SK-N-SH (cell line): Measurements from ENCODE around the gene CDH13. TPM values are rescaled to one million over a fixed set of nuclear protein-coding genes. Genes with fewer than 3 reads are reported as not detected.
A peak's percentile ranks its signal among the peaks of the same experiment; 100 is the strongest.

Experiments used
- CTCF ChIA-PET: fragments of 300-600, 350-600 bp; formaldehyde crosslinking; extraction: SDS; loops from one replicate; lab custom pipeline; 2021; lab: Yijun Ruan, JAX
- POLR2A ChIA-PET: fragments of 350-600 bp; sonication (Branson Sonifier 250); formaldehyde crosslinking; extraction: SDS; loops from one replicate; lab custom pipeline; 2020; ENCODE audit warnings: antibody characterized with exemption, inconsistent platforms; lab: Yijun Ruan, JAX
- DNase-seq: peaks from one replicate; pipeline ENCODE4 v3.0.0; 2012
- H2AFZ ChIP-seq: fragments of 200-600 bp; sonication (generic); 2 replicates; pipeline ENCODE4 v1.8.1; 2016; ENCODE audit warnings: antibody characterized with exemption, mild to moderate bottlenecking, low read depth
- H3F3A ChIP-seq: fragments of 200-600 bp; sonication (generic); replicated peaks from 2 replicates; pipeline ENCODE3; 2016; ENCODE audit warnings: antibody characterized with exemption, mild to moderate bottlenecking; ENCODE audit not compliant: insufficient read depth
- H3K27ac ChIP-seq, 2 experiments: fragments of 200-500 bp in 1 of 2; fragments of 200-600 bp in 1 of 2; sonication (Bioruptor generic) in 1 of 2; sonication (generic), shearing (Covaris generic) in 1 of 2; 2 replicates each; pipeline versions ENCODE4 v1.5.1 to v1.6.1; 2014 to 2016; ENCODE audit warnings: low read depth in 2 of 2, inconsistent platforms in 1 of 2, low read length in 1 of 2, mild to moderate bottlenecking in 1 of 2, mixed read lengths in 1 of 2
- H3K27me3 ChIP-seq: fragments of 200-600 bp; sonication (generic), shearing (Covaris generic); 2 replicates; pipeline ENCODE4 v1.6.1; 2016; ENCODE audit warnings: mixed run types; ENCODE audit not compliant: insufficient read depth
- H3K36me3 ChIP-seq, 2 experiments: fragments of 200-500 bp in 1 of 2; fragments of 200-600 bp in 1 of 2; sonication (Bioruptor generic) in 1 of 2; sonication (generic) in 1 of 2; replicated peaks in 1 of 2; 2 replicates each; pipeline versions ENCODE3 to v1.5.1; 2014 to 2016; ENCODE audit warnings: low read length in 1 of 2, mild to moderate bottlenecking in 1 of 2; ENCODE audit not compliant: insufficient read depth in 2 of 2, control insufficient read depth in 1 of 2
- H3K4me1 ChIP-seq, 2 experiments: fragments of 200-500 bp in 1 of 2; fragments of 200-600 bp in 1 of 2; sonication (Bioruptor generic) in 1 of 2; sonication (generic), shearing (Covaris generic) in 1 of 2; 2 replicates each; pipeline versions ENCODE4 v1.5.1 to v1.6.1; 2014 to 2016; ENCODE audit warnings: low read depth in 1 of 2, low read length in 1 of 2, mixed run types in 1 of 2; ENCODE audit not compliant: insufficient read depth in 2 of 2, control insufficient read depth in 1 of 2
- H3K4me2 ChIP-seq: fragments of 200-600 bp; sonication (generic), shearing (Covaris generic); 2 replicates; pipeline ENCODE4 v1.6.1; 2017; ENCODE audit warnings: mixed run types
- H3K4me3 ChIP-seq, 2 experiments: fragments of 200-500 bp in 1 of 2; fragments of 200-600 bp in 1 of 2; sonication (Bioruptor generic) in 1 of 2; sonication (generic), shearing (Covaris generic) in 1 of 2; 2 replicates each; pipeline versions ENCODE4 v1.5.1 to v1.8.1; 2014 to 2016; ENCODE audit warnings: low read depth in 2 of 2, inconsistent platforms in 1 of 2, low read length in 1 of 2, mild to moderate bottlenecking in 1 of 2, mixed read lengths in 1 of 2, moderate library complexity in 1 of 2
- H3K79me2 ChIP-seq: fragments of 200-600 bp; sonication (generic); 2 replicates; pipeline ENCODE4 v1.8.1; 2017; ENCODE audit warnings: mild to moderate bottlenecking; ENCODE audit not compliant: insufficient read depth
- H3K9ac ChIP-seq: fragments of 200-600 bp; sonication (generic); 2 replicates; pipeline ENCODE4 v1.6.1; 2017; ENCODE audit warnings: mixed run types
- H3K9me2 ChIP-seq: fragments of 200-600 bp; sonication (generic); 2 replicates; pipeline ENCODE4 v1.6.1; 2017; ENCODE audit warnings: mixed run types
- H3K9me3 ChIP-seq: fragments of 200-600 bp; sonication (generic); 2 replicates; pipeline ENCODE4 v1.6.1; 2017; ENCODE audit warnings: mixed run types, mild to moderate bottlenecking, moderate library complexity
- H4K20me1 ChIP-seq: fragments of 200-600 bp; sonication (generic); 2 replicates; pipeline ENCODE4 v1.6.1; 2017; ENCODE audit warnings: mild to moderate bottlenecking, mixed run types; ENCODE audit not compliant: insufficient read depth
- GATA2 ChIP-seq: sonication (generic); formaldehyde crosslinking; IDR thresholded peaks from 2 replicates; pipeline ENCODE4 v1.5.0; 2020; ENCODE audit warnings: mild to moderate bottlenecking, missing genetic modification reagents
- MEF2A ChIP-seq: IDR thresholded peaks from 2 replicates; pipeline ENCODE4 v1.4.0; 2012; ENCODE audit warnings: low read depth, borderline replicate concordance
- RCOR1 ChIP-seq: fragments of 150-350 bp; IDR thresholded peaks from 2 replicates; pipeline ENCODE4 v1.6.1; 2017; ENCODE audit warnings: antibody characterized with exemption, low read length
- RFX5 ChIP-seq: IDR thresholded peaks from 2 replicates; pipeline ENCODE4 v1.6.1; 2012; ENCODE audit warnings: mild to moderate bottlenecking, improper control_type of control experiment, low read length
- SIN3A ChIP-seq: IDR thresholded peaks from 2 replicates; pipeline ENCODE4 v1.6.1; 2012; ENCODE audit warnings: low read depth, mild to moderate bottlenecking, low read length, moderate library complexity, borderline replicate concordance
- TAF1 ChIP-seq: IDR thresholded peaks from 2 replicates; pipeline ENCODE4 v1.6.1; 2012; ENCODE audit warnings: low read depth, mild to moderate bottlenecking, low read length, moderate library complexity, borderline replicate concordance
- WGBS: methylation state at CpG from one replicate; pipeline ENCODE4 v1.1.6; 2017; ENCODE audit warnings: low lambda C conversion rate; 5-methylcytosine and 5-hydroxymethylcytosine counted together
- polyA plus RNA-seq, 3 experiments: library from polyadenylated mRNA; depleted of rRNA; stranded (reverse); fragments of >200 nt; gene quantifications; 2 replicates each; pipeline ENCODE4 v1.2.3, GENCODE V29; 2012
- TF ChIP-seq, protein P1 (sequence below): IDR thresholded peaks from 2 replicates; pipeline ENCODE4; 2012
- TF ChIP-seq, protein P2 (sequence below): fragments of 150-350 bp; IDR thresholded peaks from 2 replicates; pipeline ENCODE4 v1.6.1; 2017; ENCODE audit warnings: antibody characterized with exemption, low read length, low read depth, borderline replicate concordance
- TF ChIP-seq, protein P3 (sequence below): IDR thresholded peaks from 2 replicates; pipeline ENCODE4 v1.4.0; 2012; ENCODE audit warnings: low read depth, borderline replicate concordance
- TF ChIP-seq, protein P4 (sequence below): IDR thresholded peaks from 2 replicates; pipeline ENCODE4 v1.6.1; 2012; ENCODE audit warnings: mild to moderate bottlenecking, low read depth, low read length, moderate library complexity

The CDH13 gene
- polyA plus RNA-seq, 1 of the 3 experiments (the other 2 are of a cell fraction): 93.0 TPM

DNA sequence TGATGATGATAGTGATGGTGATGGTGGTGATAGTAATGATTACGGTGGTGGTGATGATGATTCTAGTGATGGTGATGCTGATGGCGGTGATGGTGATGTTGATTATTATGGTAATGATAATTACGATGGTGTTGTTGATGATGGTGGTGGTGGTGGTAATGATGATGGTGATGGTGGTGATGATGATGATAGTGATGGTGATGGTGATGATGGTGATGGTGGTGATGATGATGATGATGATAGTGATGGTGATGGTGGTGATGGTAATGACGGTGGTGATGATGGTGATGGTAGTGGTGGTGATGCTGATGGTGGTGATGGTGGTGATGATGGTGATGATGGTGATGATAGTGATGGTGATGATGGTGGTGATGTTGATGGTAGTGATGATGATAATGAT is 370.0 kb downstream of the CDH13 start:
- Histone ChIP-seq H3K4me3 (no peak overlapping the region), H3K4me2 (0 out of 2 replicates have a peak overlapping the region, but pooled peaks have one; percentile 66), H3K9ac (no peak overlapping the region), H3K79me2 (no peaks in the 10 kb centered on the region; the same call in 1 of the 2 replicates), H4K20me1 (no peaks in the 10 kb centered on the region), H3K27ac (no peak overlapping the region; a peak in 1 of 4 replicates), H2AFZ (no peak overlapping the region), H3K36me3 (no peaks in the 10 kb centered on the region), H3K4me1 (0 out of 4 replicates have a peak, but pooled peaks cover 0 to 3% of the 10 kb centered on the region in 2 experiments), H3K9me2 (no peaks in the 10 kb centered on the region), H3F3A (peaks cover 17% of the 10 kb centered on the region), H3K9me3 (no peaks in the 10 kb centered on the region), H3K27me3 (no peaks in the 10 kb centered on the region)
- POLR2A ChIA-PET: no interaction called here
- DNase-seq: no peak
- 83% methylated on average over 4 of the region's 4 CpGs for WGBS
- TF ChIP-seq GATA2 (no peak), SIN3A (no peak), TAF1 (no peak), RCOR1 (no peak), RFX5 (no peak), MEF2A (no peak)
- TF ChIP-seq, protein P1, sequence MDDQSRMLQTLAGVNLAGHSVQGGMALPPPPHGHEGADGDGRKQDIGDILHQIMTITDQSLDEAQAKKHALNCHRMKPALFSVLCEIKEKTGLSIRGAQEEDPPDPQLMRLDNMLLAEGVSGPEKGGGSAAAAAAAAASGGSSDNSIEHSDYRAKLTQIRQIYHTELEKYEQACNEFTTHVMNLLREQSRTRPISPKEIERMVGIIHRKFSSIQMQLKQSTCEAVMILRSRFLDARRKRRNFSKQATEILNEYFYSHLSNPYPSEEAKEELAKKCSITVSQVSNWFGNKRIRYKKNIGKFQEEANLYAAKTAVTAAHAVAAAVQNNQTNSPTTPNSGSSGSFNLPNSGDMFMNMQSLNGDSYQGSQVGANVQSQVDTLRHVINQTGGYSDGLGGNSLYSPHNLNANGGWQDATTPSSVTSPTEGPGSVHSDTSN: no peak
- TF ChIP-seq, protein P2, sequence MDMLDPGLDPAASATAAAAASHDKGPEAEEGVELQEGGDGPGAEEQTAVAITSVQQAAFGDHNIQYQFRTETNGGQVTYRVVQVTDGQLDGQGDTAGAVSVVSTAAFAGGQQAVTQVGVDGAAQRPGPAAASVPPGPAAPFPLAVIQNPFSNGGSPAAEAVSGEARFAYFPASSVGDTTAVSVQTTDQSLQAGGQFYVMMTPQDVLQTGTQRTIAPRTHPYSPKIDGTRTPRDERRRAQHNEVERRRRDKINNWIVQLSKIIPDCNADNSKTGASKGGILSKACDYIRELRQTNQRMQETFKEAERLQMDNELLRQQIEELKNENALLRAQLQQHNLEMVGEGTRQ: no peak
- TF ChIP-seq, protein P3, sequence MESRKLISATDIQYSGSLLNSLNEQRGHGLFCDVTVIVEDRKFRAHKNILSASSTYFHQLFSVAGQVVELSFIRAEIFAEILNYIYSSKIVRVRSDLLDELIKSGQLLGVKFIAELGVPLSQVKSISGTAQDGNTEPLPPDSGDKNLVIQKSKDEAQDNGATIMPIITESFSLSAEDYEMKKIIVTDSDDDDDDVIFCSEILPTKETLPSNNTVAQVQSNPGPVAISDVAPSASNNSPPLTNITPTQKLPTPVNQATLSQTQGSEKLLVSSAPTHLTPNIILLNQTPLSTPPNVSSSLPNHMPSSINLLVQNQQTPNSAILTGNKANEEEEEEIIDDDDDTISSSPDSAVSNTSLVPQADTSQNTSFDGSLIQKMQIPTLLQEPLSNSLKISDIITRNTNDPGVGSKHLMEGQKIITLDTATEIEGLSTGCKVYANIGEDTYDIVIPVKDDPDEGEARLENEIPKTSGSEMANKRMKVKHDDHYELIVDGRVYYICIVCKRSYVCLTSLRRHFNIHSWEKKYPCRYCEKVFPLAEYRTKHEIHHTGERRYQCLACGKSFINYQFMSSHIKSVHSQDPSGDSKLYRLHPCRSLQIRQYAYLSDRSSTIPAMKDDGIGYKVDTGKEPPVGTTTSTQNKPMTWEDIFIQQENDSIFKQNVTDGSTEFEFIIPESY: no peak
- TF ChIP-seq, protein P4, sequence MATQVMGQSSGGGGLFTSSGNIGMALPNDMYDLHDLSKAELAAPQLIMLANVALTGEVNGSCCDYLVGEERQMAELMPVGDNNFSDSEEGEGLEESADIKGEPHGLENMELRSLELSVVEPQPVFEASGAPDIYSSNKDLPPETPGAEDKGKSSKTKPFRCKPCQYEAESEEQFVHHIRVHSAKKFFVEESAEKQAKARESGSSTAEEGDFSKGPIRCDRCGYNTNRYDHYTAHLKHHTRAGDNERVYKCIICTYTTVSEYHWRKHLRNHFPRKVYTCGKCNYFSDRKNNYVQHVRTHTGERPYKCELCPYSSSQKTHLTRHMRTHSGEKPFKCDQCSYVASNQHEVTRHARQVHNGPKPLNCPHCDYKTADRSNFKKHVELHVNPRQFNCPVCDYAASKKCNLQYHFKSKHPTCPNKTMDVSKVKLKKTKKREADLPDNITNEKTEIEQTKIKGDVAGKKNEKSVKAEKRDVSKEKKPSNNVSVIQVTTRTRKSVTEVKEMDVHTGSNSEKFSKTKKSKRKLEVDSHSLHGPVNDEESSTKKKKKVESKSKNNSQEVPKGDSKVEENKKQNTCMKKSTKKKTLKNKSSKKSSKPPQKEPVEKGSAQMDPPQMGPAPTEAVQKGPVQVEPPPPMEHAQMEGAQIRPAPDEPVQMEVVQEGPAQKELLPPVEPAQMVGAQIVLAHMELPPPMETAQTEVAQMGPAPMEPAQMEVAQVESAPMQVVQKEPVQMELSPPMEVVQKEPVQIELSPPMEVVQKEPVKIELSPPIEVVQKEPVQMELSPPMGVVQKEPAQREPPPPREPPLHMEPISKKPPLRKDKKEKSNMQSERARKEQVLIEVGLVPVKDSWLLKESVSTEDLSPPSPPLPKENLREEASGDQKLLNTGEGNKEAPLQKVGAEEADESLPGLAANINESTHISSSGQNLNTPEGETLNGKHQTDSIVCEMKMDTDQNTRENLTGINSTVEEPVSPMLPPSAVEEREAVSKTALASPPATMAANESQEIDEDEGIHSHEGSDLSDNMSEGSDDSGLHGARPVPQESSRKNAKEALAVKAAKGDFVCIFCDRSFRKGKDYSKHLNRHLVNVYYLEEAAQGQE: no peak
- CTCF ChIA-PET: no interaction called here
